Activated CD4-positive, CD25-positive, alpha-beta regulatory T cell treated with anti-CD3 and anti-CD28 coated beads, Interleukin-2, amount 50 U/mL, for 16 hours (primary cell): Measurements from ENCODE around the gene TNFRSF25.
"Not testable (repeated sequence)": the region's sequence is repeated elsewhere in the genome, so short reads cannot be mapped to it uniquely, and the experiment has no call there.

Experiments
- DNase-seq: peaks from one replicate; pipeline ENCODE4 v3.0.0-alpha.2; 2020; ENCODE audit warnings: low read depth, low spot score

TNFRSF25 gene

GRCh38 chr1:6470132-6471085 is 4.4 kb upstream of the TNFRSF25 start:
- no peak for DNase-seq

GRCh38 chr1:6468729-6469461 is 2.9 kb upstream of the TNFRSF25 start:
- no peak for DNase-seq

DNA sequence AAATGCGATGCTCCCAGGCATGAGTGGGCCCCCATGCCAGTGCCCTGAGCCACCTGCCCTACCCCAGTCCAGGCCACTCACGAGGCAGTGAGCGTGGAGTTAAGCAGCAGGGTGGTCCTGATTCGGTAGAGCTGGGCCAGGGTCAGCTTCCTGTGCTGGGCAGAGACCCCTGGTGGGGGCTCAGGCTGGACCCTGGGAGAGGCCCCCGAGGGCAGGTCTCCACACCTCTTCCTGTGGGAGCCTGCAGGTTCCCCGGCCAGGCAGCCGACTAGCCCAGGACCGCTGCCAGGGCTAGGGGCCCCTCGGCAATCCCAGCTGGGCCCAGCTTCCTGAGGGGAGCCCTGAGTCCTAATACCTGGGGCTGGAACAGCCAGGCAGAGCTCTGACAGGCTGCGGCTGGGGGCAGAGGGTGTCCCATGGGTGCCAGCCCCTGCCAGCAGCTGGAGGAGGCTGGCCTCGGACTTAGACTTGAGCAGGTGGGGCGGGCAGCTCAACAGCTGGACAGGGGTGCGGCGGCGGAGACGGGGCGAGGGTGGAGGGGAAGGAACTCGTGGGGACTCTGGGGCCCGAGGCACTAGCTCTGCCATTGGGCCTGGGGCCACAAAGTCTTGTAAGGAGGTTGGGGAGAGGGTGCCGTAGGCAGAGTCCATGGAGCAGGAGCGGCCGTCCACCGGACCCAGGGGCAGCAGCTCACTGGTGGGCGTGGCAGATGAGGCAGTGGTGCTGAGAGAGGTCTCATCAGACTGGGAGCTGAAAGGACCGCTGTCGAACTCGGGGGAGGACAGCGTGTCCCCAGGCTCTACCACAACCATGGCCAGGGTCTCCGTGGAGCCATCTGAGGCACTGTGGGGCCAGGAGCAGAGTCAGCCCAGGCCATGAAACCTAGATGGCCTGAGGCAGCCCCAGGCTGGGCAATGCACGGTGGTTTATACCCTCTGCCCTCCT is 2.0 kb upstream of the TNFRSF25 start:
- no peak for DNase-seq

DNA sequence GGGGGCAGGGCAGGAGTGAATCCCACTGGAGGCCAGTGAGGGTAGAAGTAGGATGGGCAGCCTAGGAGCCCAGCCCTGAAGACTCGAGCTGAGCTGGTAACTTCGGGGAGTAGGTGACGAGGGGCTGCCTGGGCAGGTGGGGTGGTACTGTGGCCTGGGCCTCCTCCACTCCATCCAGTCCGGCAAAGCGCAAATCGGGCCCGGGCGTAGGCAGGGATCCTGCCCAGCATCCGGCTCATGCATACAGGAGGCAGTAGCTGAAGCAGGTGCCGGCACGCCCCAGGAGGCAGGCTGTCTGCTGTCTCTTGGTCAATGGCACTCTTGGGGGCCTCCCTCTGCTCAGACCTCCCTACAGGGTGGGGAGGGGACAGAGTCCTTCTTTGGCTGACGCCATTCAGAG is 1.3 kb upstream of the TNFRSF25 start:
- DNase-seq: no peak

DNA sequence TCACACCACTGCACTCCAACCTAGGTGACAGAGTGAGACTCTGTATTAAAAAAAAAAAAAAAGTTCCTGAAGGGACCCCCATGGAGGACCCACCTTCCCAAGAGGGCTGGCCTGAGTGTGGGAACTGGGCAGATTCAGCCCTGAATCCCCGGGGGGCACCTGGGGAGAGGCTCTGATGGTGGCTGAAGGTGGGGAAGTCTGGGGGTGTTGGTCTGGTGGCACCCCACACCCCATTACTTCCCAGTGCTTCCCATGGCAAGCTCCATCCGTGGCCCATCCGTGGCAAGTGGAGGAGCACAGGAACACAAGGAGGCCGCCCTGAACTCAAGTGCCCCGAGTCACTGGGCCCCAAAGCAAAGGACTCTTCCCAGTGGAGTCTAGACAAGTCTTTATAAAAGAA is 778 bp upstream of the TNFRSF25 start:
- DNase-seq: no peak

DNA sequence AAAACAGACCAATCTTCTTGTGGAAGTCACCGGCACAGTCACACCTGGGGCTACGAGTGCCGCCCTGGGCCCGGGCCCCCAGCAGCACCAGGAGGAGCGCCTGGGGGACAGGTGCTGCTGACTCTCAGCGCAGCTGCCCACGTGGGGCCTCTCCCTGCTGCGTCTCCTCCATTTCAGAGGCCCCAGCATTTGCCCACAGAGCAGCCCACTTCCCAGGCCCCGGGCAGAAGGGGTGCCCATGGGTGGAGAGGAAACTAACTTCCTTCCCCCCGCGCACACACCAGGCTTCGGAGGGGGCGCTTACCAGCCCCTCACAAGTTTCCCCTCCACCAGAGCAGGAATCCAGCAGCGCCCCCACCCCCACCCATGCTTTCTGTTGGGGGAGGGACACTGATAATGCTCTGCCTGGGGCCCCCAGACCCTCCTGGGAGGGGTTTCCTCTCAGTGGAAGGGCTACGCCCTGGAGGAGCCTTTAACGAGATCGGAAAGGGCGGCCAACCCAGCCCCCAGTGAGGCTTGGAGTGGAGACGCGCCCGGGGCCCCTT is 440 bp downstream of the TNFRSF25 start:
- DNase-seq: no peak

GRCh38 chr1:6464915-6465314 is 1.1 kb downstream of the TNFRSF25 start:
- no peak for DNase-seq

GRCh38 chr1:6464514-6464836 is 1.5 kb downstream of the TNFRSF25 start:
- DNase-seq: no peak

DNA sequence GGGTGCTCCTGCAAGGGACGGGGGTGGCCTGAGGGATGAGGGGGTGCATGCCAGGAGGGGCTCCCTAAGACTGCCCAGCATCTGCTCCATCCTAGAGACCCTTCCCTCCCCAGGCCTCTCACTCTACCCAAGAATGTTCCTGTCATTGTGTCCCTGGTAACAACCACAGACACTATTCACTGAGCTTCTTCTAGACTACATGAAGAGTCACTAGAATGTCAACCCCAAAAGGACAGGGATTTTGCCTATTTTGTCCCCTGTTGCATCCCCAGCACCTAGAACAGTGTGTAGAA is 2.9 kb downstream of the TNFRSF25 start:
- DNase-seq: no peak

- DNase-seq: no peak
Observed at GRCh38 chr1:6462412-6463119, 3.4 kb downstream of the TNFRSF25 start.

- DNase-seq: no peak
Observed at GRCh38 chr1:6461538-6462411, 4.2 kb downstream of the TNFRSF25 start.

DNA sequence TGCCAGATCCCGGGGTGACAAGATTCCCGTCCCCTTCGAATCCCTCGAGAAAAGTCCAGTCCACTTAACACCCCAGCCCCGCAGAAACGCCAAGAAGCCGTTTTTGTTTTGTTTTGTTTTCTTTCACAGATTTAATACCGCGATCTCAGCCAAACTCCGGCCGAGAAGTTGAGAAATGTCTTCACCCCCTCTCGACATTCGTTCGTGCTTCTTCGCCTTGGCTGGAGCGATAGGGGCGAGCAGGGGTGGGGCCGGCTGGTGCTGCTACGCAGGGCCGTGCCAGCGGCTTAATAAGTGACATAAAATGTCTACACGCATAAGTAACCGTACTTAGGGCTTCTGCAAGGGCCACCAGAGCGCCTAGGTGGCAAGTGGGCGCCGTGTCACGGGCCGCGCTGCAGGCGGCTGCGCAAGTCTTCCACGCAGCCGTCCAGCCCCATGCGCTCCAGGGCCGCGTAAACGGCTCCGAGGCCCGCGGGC is 4.9 kb downstream of the TNFRSF25 start:
- no peak for DNase-seq

- peak; percentile 74 for DNase-seq
Observed at GRCh38 chr1:6460301-6461050, 5.5 kb downstream of the TNFRSF25 start.

GRCh38 chr1:6459850-6460265 is 6.1 kb downstream of the TNFRSF25 start:
- no peak for DNase-seq

GRCh38 chr1:6456800-6457466 is 9.0 kb downstream of the TNFRSF25 start:
- DNase-seq: no peak

DNA sequence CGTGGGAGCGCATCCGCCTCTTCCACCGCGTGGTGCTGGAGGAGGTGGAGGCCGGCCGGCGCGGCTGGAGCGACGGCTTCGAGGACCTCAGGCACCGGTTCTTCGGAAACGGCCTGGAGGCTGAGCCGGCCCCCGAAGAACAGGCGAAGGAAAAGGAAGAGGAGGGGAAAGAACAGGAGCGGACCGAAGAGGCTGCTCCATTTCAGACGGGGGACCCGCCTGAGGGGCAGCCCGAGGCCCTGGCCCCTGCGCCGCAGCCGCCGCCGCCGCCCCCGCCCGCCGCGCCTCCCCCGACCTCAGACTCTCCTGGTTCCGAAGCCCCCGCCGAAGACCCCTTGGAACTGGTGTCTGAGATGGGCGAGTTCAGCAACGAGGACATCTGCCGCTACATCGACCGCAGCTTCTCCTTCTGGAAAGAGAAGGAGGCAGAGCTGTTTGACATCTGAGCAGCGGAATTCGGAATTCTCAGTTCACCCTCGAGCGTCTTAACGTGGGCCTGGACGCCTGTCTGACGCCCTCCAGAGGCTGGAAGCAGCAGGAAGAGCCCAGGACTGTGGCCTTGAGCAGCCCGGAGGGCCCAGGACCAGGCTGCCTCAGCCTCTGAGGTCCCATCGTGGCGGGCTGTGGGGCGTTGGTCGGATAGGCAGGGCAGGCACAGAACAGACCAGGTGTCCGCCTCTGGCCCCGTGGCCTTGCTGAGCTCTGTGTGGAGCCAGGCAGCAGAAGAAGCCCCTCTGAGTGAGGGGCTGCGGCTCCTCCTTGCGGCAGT is 10.0 kb downstream of the TNFRSF25 start:
- not testable (repeated sequence) for DNase-seq

DNA sequence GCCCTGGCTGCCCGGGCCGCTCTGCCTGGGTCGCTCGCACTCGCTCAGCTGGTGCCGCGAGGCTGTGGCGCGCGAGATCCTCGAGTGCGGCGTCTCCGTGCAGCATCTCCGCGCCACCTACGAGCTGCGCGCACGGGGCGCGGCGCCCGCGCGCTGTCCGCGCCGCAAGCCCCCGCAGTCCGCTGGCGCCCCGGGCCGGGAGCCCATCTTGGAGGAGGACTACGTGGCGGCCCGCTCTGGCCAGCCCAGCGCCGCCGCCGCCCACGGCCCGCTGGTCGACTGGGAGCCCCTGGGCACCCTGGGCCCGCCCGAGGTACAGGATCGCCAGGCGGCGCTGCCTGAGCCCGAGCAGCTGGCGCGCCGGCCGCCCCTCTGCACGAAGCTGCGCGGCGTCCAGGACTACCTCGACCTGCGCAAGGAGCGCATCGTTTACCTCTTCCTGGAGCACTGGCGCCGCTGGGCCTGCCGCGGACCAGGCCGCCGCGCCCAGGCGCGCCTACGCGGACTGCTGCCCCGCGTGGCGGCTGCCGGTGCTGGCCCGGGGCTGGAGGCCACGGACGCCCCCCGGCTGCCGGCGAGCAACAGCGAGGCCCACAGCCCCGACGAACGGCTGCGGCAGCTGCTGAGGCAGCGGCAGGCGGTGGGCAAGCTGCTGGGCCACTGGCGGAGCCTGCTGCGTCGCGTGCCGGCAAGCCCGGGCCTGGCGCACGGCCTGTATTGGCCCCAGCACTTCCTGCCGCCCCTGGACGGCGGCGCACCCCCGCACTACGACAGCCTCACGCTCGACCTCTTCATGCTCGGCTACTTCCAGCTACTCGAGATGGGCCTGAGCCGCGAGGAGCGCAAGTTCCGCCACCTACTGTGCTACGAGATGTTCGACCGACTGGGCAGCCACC is 10.9 kb downstream of the TNFRSF25 start:
- DNase-seq: no peak
